ENCODE results near the gene LYRM9.
"Not testable (repeated sequence)": the region's sequence is repeated elsewhere in the genome, so short reads cannot be mapped to it uniquely, and the experiment has no call there.

Gene LYRM9

GRCh38 chr17:27858621-27859305, 34.4 kb downstream of the LYRM9 start:
- Histone ChIP-seq H3K4me3 (no peak overlapping the region), H3K27ac (no peak overlapping the region), H3K9ac (ENCODE audit: insufficient read length) (no peak overlapping the region), H3K9me3 (ENCODE audit: low read depth, low read length) (no peaks in the 10 kb centered on the region), H3K36me3 (ENCODE audit: insufficient read depth, low read length) (no peaks in the 10 kb centered on the region)
- no peak for TF ChIP-seq EZH2 (IDR thresholded peaks at IDR 0.05)
- TF ChIP-seq POLR2AphosphoS5 (IDR thresholded peaks at IDR 0.05; ENCODE audit: borderline replicate concordance, low read depth, low read length) = no peak
- DNase-seq (ENCODE audit: low read depth, low spot score) = no peak

- Histone ChIP-seq H3K27ac (no peak overlapping the region), H3K9ac (ENCODE audit: insufficient read length) (no peak overlapping the region), H3K36me3 (ENCODE audit: insufficient read depth, low read length) (no peaks in the 10 kb centered on the region), H3K4me3 (no peak overlapping the region), H3K9me3 (ENCODE audit: low read depth, low read length) (no peaks in the 10 kb centered on the region)
- no peak for DNase-seq (ENCODE audit: low read depth, low spot score)
- TF ChIP-seq EZH2 (IDR thresholded peaks at IDR 0.05) = no peak
- TF ChIP-seq POLR2AphosphoS5 (IDR thresholded peaks at IDR 0.05; ENCODE audit: borderline replicate concordance, low read depth, low read length) = no peak
- no peak for TF ChIP-seq FOXP2 (optimal IDR thresholded peaks at IDR 0.05; ENCODE audit: control extremely low read depth, extremely low read length, insufficient read depth)
Measured at GRCh38 chr17:27856676-27857432, 36.3 kb downstream of the LYRM9 start.

GRCh38 chr17:27855454-27855853, 37.7 kb downstream of the LYRM9 start:
- Histone ChIP-seq H3K4me3 (no peak overlapping the region), H3K9ac (ENCODE audit: insufficient read length) (no peak overlapping the region), H3K36me3 (ENCODE audit: insufficient read depth, low read length) (no peaks in the 10 kb centered on the region), H3K9me3 (ENCODE audit: low read depth, low read length) (no peaks in the 10 kb centered on the region), H3K27ac (no peak overlapping the region)
- TF ChIP-seq FOXP2 (optimal IDR thresholded peaks at IDR 0.05; ENCODE audit: control extremely low read depth, extremely low read length, insufficient read depth) (no peak), POLR2AphosphoS5 (IDR thresholded peaks at IDR 0.05; ENCODE audit: borderline replicate concordance, low read depth, low read length) (no peak), EZH2 (IDR thresholded peaks at IDR 0.05) (no peak)
- no peak for DNase-seq (ENCODE audit: low read depth, low spot score)

- no peak for DNase-seq (ENCODE audit: low read depth, low spot score)
- Histone ChIP-seq H3K27ac (no peak overlapping the region), H3K9ac (ENCODE audit: insufficient read length) (no peak overlapping the region), H3K4me3 (no peak overlapping the region), H3K36me3 (ENCODE audit: insufficient read depth, low read length) (no peaks in the 10 kb centered on the region), H3K9me3 (ENCODE audit: low read depth, low read length) (no peaks in the 10 kb centered on the region)
- TF ChIP-seq POLR2AphosphoS5 (IDR thresholded peaks at IDR 0.05; ENCODE audit: borderline replicate concordance, low read depth, low read length) (no peak), FOXP2 (optimal IDR thresholded peaks at IDR 0.05; ENCODE audit: control extremely low read depth, extremely low read length, insufficient read depth) (no peak), EZH2 (IDR thresholded peaks at IDR 0.05) (no peak)
Measured at GRCh38 chr17:27854163-27854562, 39.0 kb downstream of the LYRM9 start.

GRCh38 chr17:27853091-27853490, 40.1 kb downstream of the LYRM9 start:
- Histone ChIP-seq H3K9me3 (ENCODE audit: low read depth, low read length) (no peaks in the 10 kb centered on the region), H3K9ac (ENCODE audit: insufficient read length) (no peak overlapping the region), H3K4me3 (no peak overlapping the region), H3K27ac (no peak overlapping the region), H3K36me3 (ENCODE audit: insufficient read depth, low read length) (no peaks in the 10 kb centered on the region)
- no peak for DNase-seq (ENCODE audit: low read depth, low spot score)
- TF ChIP-seq EZH2 (IDR thresholded peaks at IDR 0.05) (no peak), FOXP2 (optimal IDR thresholded peaks at IDR 0.05; ENCODE audit: control extremely low read depth, extremely low read length, insufficient read depth) (no peak), POLR2AphosphoS5 (IDR thresholded peaks at IDR 0.05; ENCODE audit: borderline replicate concordance, low read depth, low read length) (no peak)

- H3K9ac ChIP-seq (ENCODE audit: insufficient read length) = no peak overlapping the region
- no peaks in the 10 kb centered on the region for H3K9me3 ChIP-seq (ENCODE audit: low read depth, low read length)
- no peak overlapping the region for H3K27ac ChIP-seq
- no peaks in the 10 kb centered on the region for H3K36me3 ChIP-seq (ENCODE audit: insufficient read depth, low read length)
- no peak for DNase-seq (ENCODE audit: low read depth, low spot score)
- no peak overlapping the region for H3K4me3 ChIP-seq
- no peak for TF ChIP-seq FOXP2 (optimal IDR thresholded peaks at IDR 0.05; ENCODE audit: control extremely low read depth, extremely low read length, insufficient read depth)
- no peak for TF ChIP-seq EZH2 (IDR thresholded peaks at IDR 0.05)
- no peak for TF ChIP-seq POLR2AphosphoS5 (IDR thresholded peaks at IDR 0.05; ENCODE audit: borderline replicate concordance, low read depth, low read length)
Measured at GRCh38 chr17:27849474-27850185, 43.5 kb downstream of the LYRM9 start.

GRCh38 chr17:27848931-27849330, 44.2 kb downstream of the LYRM9 start:
- no peak for TF ChIP-seq POLR2AphosphoS5 (IDR thresholded peaks at IDR 0.05; ENCODE audit: borderline replicate concordance, low read depth, low read length)
- no peak for TF ChIP-seq FOXP2 (optimal IDR thresholded peaks at IDR 0.05; ENCODE audit: control extremely low read depth, extremely low read length, insufficient read depth)
- no peak for TF ChIP-seq EZH2 (IDR thresholded peaks at IDR 0.05)
- no peak for DNase-seq (ENCODE audit: low read depth, low spot score)
- no peaks in the 10 kb centered on the region for H3K9me3 ChIP-seq (ENCODE audit: low read depth, low read length)
- no peak overlapping the region for H3K27ac ChIP-seq
- H3K4me3 ChIP-seq = no peak overlapping the region
- no peaks in the 10 kb centered on the region for H3K36me3 ChIP-seq (ENCODE audit: insufficient read depth, low read length)
- no peak overlapping the region for H3K9ac ChIP-seq (ENCODE audit: insufficient read length)

GRCh38 chr17:27846808-27847307, 46.3 kb downstream of the LYRM9 start:
- H3K9ac ChIP-seq (ENCODE audit: insufficient read length); H3K36me3 ChIP-seq (ENCODE audit: insufficient read depth, low read length); H3K27ac ChIP-seq; DNase-seq (ENCODE audit: low read depth, low spot score); H3K9me3 ChIP-seq (ENCODE audit: low read depth, low read length); H3K4me3 ChIP-seq: not testable (repeated sequence)

Data from SK-N-MC (cell line).